ENCODE measurements around the gene CAPN9. TPM values are rescaled to one million over a fixed set of nuclear protein-coding genes. Genes with fewer than 3 reads are reported as not detected.

The CAPN9 gene
- total RNA-seq, 1 donor from 2014 or later: 0.19 TPM

DNA sequence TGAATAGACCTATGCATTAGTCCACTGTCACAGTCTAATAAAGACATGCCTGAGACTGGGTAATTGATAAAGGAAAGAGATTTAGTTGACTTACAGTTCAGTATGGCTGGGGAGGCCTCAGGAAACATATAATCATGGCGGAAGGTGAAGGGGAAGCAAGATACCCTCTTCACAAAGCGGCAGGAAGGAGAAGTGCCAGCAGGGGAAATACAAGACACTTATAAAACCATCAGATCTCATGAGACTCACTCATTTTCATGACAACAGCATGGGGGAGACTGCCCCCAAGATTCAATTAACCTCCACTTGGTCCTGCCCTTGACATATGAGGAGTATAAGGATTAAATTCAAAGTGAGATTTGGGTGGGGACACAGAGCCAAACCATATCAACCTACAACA, 59.4 kb downstream of the CAPN9 start:
- H3K27ac Mint-ChIP-seq: no peak overlapping the region
- no peaks in the 10 kb centered on the region for H4K20me1 ChIP-seq (ENCODE audit: low read depth)
- H3K79me2 ChIP-seq (ENCODE audit: low read depth): no peaks in the 10 kb centered on the region
- DNase-seq (ENCODE audit: low spot score): no peak
- no peaks in the 10 kb centered on the region for H3K4me1 ChIP-seq
- peaks cover 13% of the 10 kb centered on the region for H3K27me3 ChIP-seq
- H3K4me2 ChIP-seq: no peak overlapping the region
- no peaks in the 10 kb centered on the region for H3F3A ChIP-seq (ENCODE audit: low read depth)
- TF ChIP-seq EZH2phosphoT487 (IDR thresholded peaks at IDR 0.05) (no peak), EZH2 (IDR thresholded peaks at IDR 0.05) (no peak)
- TF ChIP-seq, protein P1, sequence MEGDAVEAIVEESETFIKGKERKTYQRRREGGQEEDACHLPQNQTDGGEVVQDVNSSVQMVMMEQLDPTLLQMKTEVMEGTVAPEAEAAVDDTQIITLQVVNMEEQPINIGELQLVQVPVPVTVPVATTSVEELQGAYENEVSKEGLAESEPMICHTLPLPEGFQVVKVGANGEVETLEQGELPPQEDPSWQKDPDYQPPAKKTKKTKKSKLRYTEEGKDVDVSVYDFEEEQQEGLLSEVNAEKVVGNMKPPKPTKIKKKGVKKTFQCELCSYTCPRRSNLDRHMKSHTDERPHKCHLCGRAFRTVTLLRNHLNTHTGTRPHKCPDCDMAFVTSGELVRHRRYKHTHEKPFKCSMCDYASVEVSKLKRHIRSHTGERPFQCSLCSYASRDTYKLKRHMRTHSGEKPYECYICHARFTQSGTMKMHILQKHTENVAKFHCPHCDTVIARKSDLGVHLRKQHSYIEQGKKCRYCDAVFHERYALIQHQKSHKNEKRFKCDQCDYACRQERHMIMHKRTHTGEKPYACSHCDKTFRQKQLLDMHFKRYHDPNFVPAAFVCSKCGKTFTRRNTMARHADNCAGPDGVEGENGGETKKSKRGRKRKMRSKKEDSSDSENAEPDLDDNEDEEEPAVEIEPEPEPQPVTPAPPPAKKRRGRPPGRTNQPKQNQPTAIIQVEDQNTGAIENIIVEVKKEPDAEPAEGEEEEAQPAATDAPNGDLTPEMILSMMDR (IDR thresholded peaks at IDR 0.05): no peak
- peaks cover 5% of the 10 kb centered on the region for H3K4me1 Mint-ChIP-seq
- H3K36me3 ChIP-seq: no peaks in the 10 kb centered on the region
- H3K9me3 Mint-ChIP-seq: peaks cover 7% of the 10 kb centered on the region
- no peak overlapping the region for H3K4me3 Mint-ChIP-seq
- H2AFZ ChIP-seq (replicated peaks): no peak overlapping the region
- no peak overlapping the region for H3K4me3 ChIP-seq
- H3K9ac ChIP-seq: no peak overlapping the region
- no peak overlapping the region for H3K27ac ChIP-seq
- H3K27me3 Mint-ChIP-seq (ENCODE audit: insufficient read depth, low read depth): peaks cover 4% of the 10 kb centered on the region
- H3K36me3 Mint-ChIP-seq: no peaks in the 10 kb centered on the region
- H3K9me3 ChIP-seq (ENCODE audit: low read depth): no peaks in the 10 kb centered on the region

DNA sequence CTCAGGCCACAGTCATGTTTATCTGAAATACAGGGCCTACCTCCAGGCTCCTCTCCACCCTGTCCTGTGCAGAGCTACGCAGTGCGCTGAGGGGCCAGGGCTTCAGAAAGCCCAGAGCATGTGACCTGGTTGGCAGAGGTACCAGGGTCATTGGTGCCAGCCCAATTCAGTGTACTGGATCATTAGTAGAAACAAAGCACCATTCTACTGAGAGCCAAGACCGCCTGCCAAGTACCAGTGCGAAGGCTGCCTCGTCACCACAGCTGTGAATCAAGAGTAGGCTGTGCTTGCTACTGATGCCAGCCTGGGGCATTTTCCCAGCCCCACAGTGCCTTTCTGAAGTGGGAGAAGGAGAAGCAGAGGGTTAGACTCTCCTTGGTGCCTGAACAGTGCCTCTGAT, 59.8 kb downstream of the CAPN9 start:
- Histone ChIP-seq H3K9ac (no peak overlapping the region), H3K4me3 (no peak overlapping the region), H3K4me2 (no peak overlapping the region), H3K9me3 (ENCODE audit: low read depth) (peaks cover 3% of the 10 kb centered on the region), H3F3A (ENCODE audit: low read depth) (no peaks in the 10 kb centered on the region), H3K36me3 (no peaks in the 10 kb centered on the region), H3K4me1 (no peaks in the 10 kb centered on the region), H3K27me3 (peaks cover 13% of the 10 kb centered on the region), H3K27ac (no peak overlapping the region), H2AFZ (replicated peaks) (no peak overlapping the region), H4K20me1 (ENCODE audit: low read depth) (no peaks in the 10 kb centered on the region), H3K79me2 (ENCODE audit: low read depth) (no peaks in the 10 kb centered on the region)
- Mint-ChIP-seq H3K27me3 (ENCODE audit: insufficient read depth, low read depth) (peaks cover 4% of the 10 kb centered on the region), H3K27ac (no peak overlapping the region), H3K4me3 (no peak overlapping the region), H3K9me3 (peaks cover 7% of the 10 kb centered on the region), H3K4me1 (peaks cover 5% of the 10 kb centered on the region), H3K36me3 (no peaks in the 10 kb centered on the region)
- no peak for DNase-seq (ENCODE audit: low spot score)
- TF ChIP-seq EZH2 (IDR thresholded peaks at IDR 0.05) (no peak), EZH2phosphoT487 (IDR thresholded peaks at IDR 0.05) (no peak)
- TF ChIP-seq, protein P1 (IDR thresholded peaks at IDR 0.05): no peak

DNA sequence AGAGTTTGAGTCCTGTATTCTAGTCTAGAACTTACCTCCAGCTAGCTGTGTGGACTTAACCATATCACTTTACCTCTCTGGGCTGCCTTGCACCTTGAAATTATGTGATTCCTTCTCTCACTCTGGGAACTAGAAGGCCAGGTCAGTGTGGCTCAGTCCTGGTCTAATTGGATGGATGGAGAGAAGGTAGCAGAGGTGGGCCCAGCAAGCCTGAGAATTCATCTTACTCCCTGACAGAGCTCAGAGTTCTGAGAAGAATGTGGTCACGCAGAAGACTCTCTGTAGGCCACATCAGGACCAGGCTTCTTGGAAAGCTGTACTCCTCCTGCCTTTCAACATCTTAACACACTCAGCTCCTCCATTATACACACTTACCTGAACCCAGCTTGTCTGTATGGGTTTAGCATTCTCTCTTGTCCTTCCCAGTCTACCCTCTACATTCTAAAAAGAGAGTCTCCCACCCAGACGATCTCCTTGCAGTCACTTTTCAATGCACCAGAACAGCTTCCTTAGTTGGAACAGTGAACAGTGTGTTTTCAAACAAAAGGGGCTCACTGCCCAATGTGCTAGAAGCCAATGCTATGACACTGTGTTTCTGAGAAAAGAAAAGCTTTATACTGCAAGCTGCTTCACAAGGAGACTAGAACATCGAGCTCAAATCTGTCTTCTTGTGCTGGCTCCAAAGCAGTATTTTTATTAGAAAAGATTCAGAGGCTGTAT, 60.5 kb downstream of the CAPN9 start:
- Histone ChIP-seq H3K27me3 (peaks cover 13% of the 10 kb centered on the region), H3K4me2 (no peak overlapping the region), H3K79me2 (ENCODE audit: low read depth) (no peaks in the 10 kb centered on the region), H3K9ac (no peak overlapping the region), H3K36me3 (no peaks in the 10 kb centered on the region), H4K20me1 (ENCODE audit: low read depth) (no peaks in the 10 kb centered on the region), H3K4me1 (no peaks in the 10 kb centered on the region), H2AFZ (replicated peaks) (no peak overlapping the region), H3K27ac (no peak overlapping the region), H3F3A (ENCODE audit: low read depth) (no peaks in the 10 kb centered on the region), H3K4me3 (no peak overlapping the region), H3K9me3 (ENCODE audit: low read depth) (peaks cover 10% of the 10 kb centered on the region)
- DNase-seq (ENCODE audit: low spot score): no peak
- TF ChIP-seq EZH2 (IDR thresholded peaks at IDR 0.05) (no peak), EZH2phosphoT487 (IDR thresholded peaks at IDR 0.05) (no peak)
- TF ChIP-seq, protein P1 (IDR thresholded peaks at IDR 0.05): no peak
- Mint-ChIP-seq H3K9me3 (peaks cover 12% of the 10 kb centered on the region), H3K27me3 (ENCODE audit: insufficient read depth, low read depth) (peaks cover 2% of the 10 kb centered on the region), H3K4me1 (peaks cover 5% of the 10 kb centered on the region), H3K4me3 (no peak overlapping the region), H3K36me3 (no peaks in the 10 kb centered on the region), H3K27ac (no peak overlapping the region)

Data from neural progenitor cell (in vitro differentiated cells).